ENCODE results near the gene STK11IP.

Gene STK11IP

GRCh38 chr2:219561179-219562048 lies 36.2 kb upstream of the STK11IP start:
- Histone ChIP-seq H4K20me1 (ENCODE audit: control insufficient read depth, insufficient read depth, low read depth, low read length) (no peaks in the 10 kb centered on the region), H3K4me2 (ENCODE audit: low read length) (no peak overlapping the region), H3K27ac (ENCODE audit: low read depth, low read length) (no peak overlapping the region), H3K4me1 (ENCODE audit: control insufficient read depth, low read length) (no peaks in the 10 kb centered on the region), H3F3A (ENCODE audit: control insufficient read depth, insufficient read depth) (no peaks in the 10 kb centered on the region), H3K4me3 (ENCODE audit: low read length) (no peak overlapping the region), H3K27me3 (ENCODE audit: control insufficient read depth, low read length) (no peaks in the 10 kb centered on the region), H3K9me3 (ENCODE audit: control insufficient read depth, insufficient read depth, low read length) (no peaks in the 10 kb centered on the region), H3K79me2 (ENCODE audit: control insufficient read depth, low read length) (no peaks in the 10 kb centered on the region), H3K9me2 (replicated peaks; ENCODE audit: control insufficient read depth, low read length) (no peaks in the 10 kb centered on the region), H3K36me3 (ENCODE audit: control insufficient read depth, low read length) (no peaks in the 10 kb centered on the region)
- no peak for TF ChIP-seq EZH2phosphoT487 (IDR thresholded peaks at IDR 0.05; ENCODE audit: borderline replicate concordance, low read length)
- TF ChIP-seq, protein P1, sequence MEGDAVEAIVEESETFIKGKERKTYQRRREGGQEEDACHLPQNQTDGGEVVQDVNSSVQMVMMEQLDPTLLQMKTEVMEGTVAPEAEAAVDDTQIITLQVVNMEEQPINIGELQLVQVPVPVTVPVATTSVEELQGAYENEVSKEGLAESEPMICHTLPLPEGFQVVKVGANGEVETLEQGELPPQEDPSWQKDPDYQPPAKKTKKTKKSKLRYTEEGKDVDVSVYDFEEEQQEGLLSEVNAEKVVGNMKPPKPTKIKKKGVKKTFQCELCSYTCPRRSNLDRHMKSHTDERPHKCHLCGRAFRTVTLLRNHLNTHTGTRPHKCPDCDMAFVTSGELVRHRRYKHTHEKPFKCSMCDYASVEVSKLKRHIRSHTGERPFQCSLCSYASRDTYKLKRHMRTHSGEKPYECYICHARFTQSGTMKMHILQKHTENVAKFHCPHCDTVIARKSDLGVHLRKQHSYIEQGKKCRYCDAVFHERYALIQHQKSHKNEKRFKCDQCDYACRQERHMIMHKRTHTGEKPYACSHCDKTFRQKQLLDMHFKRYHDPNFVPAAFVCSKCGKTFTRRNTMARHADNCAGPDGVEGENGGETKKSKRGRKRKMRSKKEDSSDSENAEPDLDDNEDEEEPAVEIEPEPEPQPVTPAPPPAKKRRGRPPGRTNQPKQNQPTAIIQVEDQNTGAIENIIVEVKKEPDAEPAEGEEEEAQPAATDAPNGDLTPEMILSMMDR (IDR thresholded peaks at IDR 0.05; ENCODE audit: low read depth, low read length, poor library complexity, severe bottlenecking) = no peak

DNA sequence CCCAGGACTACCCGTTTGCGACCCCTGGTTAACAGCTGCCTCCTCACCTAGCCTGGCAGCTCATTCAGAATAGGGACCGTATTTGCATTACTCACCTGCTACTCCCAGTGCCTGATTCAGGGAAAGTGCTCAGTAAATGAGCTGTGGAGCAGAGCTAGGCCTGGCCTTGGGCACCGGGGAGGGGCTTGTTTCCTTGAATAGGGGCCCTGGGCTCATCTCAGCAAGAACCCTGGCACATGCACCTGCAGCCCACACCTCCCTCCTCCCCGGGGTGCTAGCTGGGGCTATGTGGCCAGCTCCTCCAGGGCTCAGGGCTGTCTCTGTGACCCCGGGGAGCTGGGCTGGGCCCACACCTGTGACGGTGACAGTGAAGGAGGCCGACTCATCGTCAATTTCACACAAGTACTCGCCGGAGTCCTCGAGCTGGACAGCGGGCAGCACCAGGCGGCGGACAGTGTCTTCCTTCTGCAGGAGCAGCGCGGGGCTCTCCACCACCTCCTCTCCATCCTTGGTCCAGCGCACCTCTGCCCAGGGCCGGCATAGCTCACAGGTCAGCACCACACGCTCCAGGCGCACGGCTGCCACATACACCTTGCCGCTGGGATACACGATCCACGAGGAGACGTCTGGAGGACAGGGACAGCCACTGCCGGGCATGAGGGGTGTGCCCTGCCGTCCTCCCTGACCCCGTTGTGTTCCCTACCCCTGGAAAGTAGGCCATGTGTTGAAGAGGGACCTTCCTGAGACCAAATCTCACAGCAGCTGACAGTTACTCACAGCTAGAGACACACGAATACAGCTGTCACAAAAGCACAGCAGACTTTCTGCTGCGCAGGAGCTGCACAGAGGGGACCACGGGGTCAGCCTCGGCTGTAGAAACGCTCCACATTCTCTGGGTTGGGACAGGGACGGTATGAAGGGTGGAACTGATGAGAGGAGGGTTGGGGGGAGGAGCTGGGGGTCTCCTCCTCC lies 35.3 kb upstream of the STK11IP start:
- H3F3A ChIP-seq (ENCODE audit: control insufficient read depth, insufficient read depth) = no peaks in the 10 kb centered on the region
- no peaks in the 10 kb centered on the region for H3K36me3 ChIP-seq (ENCODE audit: control insufficient read depth, low read length)
- H3K4me3 ChIP-seq (ENCODE audit: low read length) = no peak overlapping the region
- no peak overlapping the region for H3K27ac ChIP-seq (ENCODE audit: low read depth, low read length)
- no peaks in the 10 kb centered on the region for H4K20me1 ChIP-seq (ENCODE audit: control insufficient read depth, insufficient read depth, low read depth, low read length)
- H3K9me2 ChIP-seq (replicated peaks; ENCODE audit: control insufficient read depth, low read length) = no peaks in the 10 kb centered on the region
- H3K79me2 ChIP-seq (ENCODE audit: control insufficient read depth, low read length) = no peaks in the 10 kb centered on the region
- no peak for TF ChIP-seq EZH2phosphoT487 (IDR thresholded peaks at IDR 0.05; ENCODE audit: borderline replicate concordance, low read length)
- TF ChIP-seq, protein P1 (IDR thresholded peaks at IDR 0.05; ENCODE audit: low read depth, low read length, poor library complexity, severe bottlenecking) = no peak
- no peaks in the 10 kb centered on the region for H3K27me3 ChIP-seq (ENCODE audit: control insufficient read depth, low read length)
- H3K4me1 ChIP-seq (ENCODE audit: control insufficient read depth, low read length) = no peaks in the 10 kb centered on the region
- no peaks in the 10 kb centered on the region for H3K9me3 ChIP-seq (ENCODE audit: control insufficient read depth, insufficient read depth, low read length)
- H3K4me2 ChIP-seq (ENCODE audit: low read length) = no peak overlapping the region

GRCh38 chr2:219563271-219563928 lies 34.3 kb upstream of the STK11IP start:
- TF ChIP-seq, protein P1 (IDR thresholded peaks at IDR 0.05; ENCODE audit: low read depth, low read length, poor library complexity, severe bottlenecking) = no peak
- no peak for TF ChIP-seq EZH2phosphoT487 (IDR thresholded peaks at IDR 0.05; ENCODE audit: borderline replicate concordance, low read length)
- no peak overlapping the region for H3K4me2 ChIP-seq (ENCODE audit: low read length)
- no peaks in the 10 kb centered on the region for H3F3A ChIP-seq (ENCODE audit: control insufficient read depth, insufficient read depth)
- H3K9me2 ChIP-seq (replicated peaks; ENCODE audit: control insufficient read depth, low read length) = no peaks in the 10 kb centered on the region
- no peaks in the 10 kb centered on the region for H3K4me1 ChIP-seq (ENCODE audit: control insufficient read depth, low read length)
- no peak overlapping the region for H3K27ac ChIP-seq (ENCODE audit: low read depth, low read length)
- H3K4me3 ChIP-seq (ENCODE audit: low read length) = no peak overlapping the region
- H3K36me3 ChIP-seq (ENCODE audit: control insufficient read depth, low read length) = no peaks in the 10 kb centered on the region
- no peaks in the 10 kb centered on the region for H4K20me1 ChIP-seq (ENCODE audit: control insufficient read depth, insufficient read depth, low read depth, low read length)
- no peaks in the 10 kb centered on the region for H3K9me3 ChIP-seq (ENCODE audit: control insufficient read depth, insufficient read depth, low read length)
- no peaks in the 10 kb centered on the region for H3K79me2 ChIP-seq (ENCODE audit: control insufficient read depth, low read length)
- H3K27me3 ChIP-seq (ENCODE audit: control insufficient read depth, low read length) = no peaks in the 10 kb centered on the region
